ENCODE data around the gene HNF4A. TPM values are rescaled to one million over a fixed set of nuclear protein-coding genes. Genes with fewer than 3 reads are reported as not detected.
A peak's percentile ranks its signal among the peaks of the same experiment; 100 is the strongest.

Gene HNF4A
- total RNA-seq, 1 donor: not detected

DNA sequence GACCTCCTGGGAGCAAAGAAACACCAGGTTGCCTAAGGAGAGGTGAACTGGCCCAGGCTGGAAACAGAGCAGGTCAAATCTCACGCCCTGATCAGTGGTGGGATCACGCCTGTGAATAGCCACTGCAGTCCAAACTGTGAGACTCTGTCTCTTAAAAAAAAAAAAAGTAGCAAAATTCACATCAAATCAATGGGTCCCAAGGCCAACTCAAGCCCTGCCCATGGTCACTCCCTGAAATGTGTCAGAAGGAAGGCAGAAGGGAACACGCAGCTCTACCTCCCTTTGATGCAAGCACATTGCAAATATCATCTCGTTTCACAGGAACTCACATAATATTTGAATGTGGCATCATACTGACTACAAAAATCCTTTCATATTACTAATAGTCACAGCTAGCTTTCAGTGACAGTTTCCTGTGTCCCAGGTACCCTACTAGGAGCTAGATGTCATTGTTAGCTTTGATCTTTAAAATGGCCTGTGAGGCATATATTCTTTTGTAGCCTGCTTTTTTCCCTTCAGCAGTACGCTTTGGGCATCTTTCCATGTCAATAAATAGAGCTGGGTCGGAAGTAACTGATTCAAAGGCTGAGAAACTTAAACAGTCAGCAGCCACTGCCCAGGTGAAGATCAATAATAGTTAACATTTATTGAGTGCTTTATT is 105.8 kb downstream of the HNF4A start:
- H3K4me3 ChIP-seq (ENCODE audit: low read depth, low read length): no peak overlapping the region
- no peak for DNase-seq (ENCODE audit: low read depth)
- no peak for TF ChIP-seq CTCF (IDR thresholded peaks at IDR 0.05; ENCODE audit: insufficient read depth, low read depth, low read length)

- DNase-seq (ENCODE audit: low read depth): no peak
- H3K4me3 ChIP-seq (ENCODE audit: low read depth, low read length): no peak overlapping the region
- TF ChIP-seq CTCF (IDR thresholded peaks at IDR 0.05; ENCODE audit: insufficient read depth, low read depth, low read length): no peak
Observed at GRCh38 chr20:44461803-44462174, 106.3 kb downstream of the HNF4A start.

DNA sequence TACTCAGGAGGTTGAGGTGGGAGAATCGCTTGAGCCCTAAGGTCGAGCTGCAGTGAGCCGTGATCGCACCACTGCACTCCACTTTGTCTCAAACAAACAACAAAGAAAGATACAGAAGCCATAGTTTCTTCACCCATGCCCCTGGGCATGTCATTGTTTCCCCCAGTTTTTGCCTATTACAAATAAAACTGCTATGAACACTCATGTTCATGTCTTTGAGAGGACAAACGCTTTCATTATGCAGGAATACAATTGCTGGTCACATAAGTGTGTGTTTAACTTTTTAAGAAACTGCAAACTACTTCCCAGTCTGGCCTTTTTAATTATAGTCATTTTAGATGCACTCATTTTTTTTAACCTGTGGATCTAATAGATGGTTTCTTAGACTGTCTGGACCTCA is 108.0 kb downstream of the HNF4A start:
- no peak for DNase-seq (ENCODE audit: low read depth)
- no peak for TF ChIP-seq CTCF (IDR thresholded peaks at IDR 0.05; ENCODE audit: insufficient read depth, low read depth, low read length)
- no peak overlapping the region for H3K4me3 ChIP-seq (ENCODE audit: low read depth, low read length)

DNA sequence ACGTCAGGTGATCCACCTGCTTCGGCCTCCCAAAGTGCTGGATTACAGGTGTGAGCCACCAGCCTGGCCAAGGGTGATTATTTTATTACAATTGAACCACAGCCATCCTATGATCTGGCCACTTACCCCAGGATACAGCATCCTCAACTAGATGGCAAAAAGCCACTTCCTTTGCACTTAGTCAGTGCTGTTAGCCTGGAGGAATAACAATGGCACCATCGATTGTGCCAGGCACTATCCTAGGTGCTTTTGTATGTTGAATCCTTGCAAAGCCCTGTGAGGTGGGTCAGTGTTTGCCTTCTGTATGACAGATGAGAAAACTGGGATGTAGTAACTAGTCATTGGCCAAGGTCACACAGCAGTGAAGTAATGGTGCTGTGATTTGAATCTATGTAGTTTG is 109.0 kb downstream of the HNF4A start:
- TF ChIP-seq CTCF (IDR thresholded peaks at IDR 0.05; ENCODE audit: insufficient read depth, low read depth, low read length): no peak
- no peak overlapping the region for H3K4me3 ChIP-seq (ENCODE audit: low read depth, low read length)
- DNase-seq (ENCODE audit: low read depth): no peak

GRCh38 chr20:44465001-44465560 is 109.6 kb downstream of the HNF4A start:
- DNase-seq (ENCODE audit: low read depth): no peak
- H3K4me3 ChIP-seq (ENCODE audit: low read depth, low read length): no peak overlapping the region
- no peak for TF ChIP-seq CTCF (IDR thresholded peaks at IDR 0.05; ENCODE audit: insufficient read depth, low read depth, low read length)

- DNase-seq (ENCODE audit: low read depth): peak; percentile 74
- TF ChIP-seq CTCF (IDR thresholded peaks at IDR 0.05; ENCODE audit: insufficient read depth, low read depth, low read length): no peak
- H3K4me3 ChIP-seq (ENCODE audit: low read depth, low read length): no peak overlapping the region
Observed at GRCh38 chr20:44467289-44467883, 111.9 kb downstream of the HNF4A start.
